DLD1 (cell line): ENCODE measurements around the gene RBMS3.
"Not testable (repeated sequence)": the region's sequence is repeated elsewhere in the genome, so short reads cannot be mapped to it uniquely, and the experiment has no call there.

ENCODE experiments used
- in situ Hi-C: cut with HindIII; loops from 2 replicates; pipeline ENCODE4 v1.10.0; 2017; ENCODE audit warnings: low sequenced_read_pairs

The RBMS3 gene

GRCh38 chr3:29649815-29650547 lies 369.1 kb downstream of the RBMS3 start:
- in situ Hi-C loops = no loop called here

- in situ Hi-C loops = no loop called here
Measured at GRCh38 chr3:29653680-29654079, 372.8 kb downstream of the RBMS3 start.

GRCh38 chr3:29655015-29655747 lies 374.3 kb downstream of the RBMS3 start:
- in situ Hi-C loops = no loop called here

GRCh38 chr3:29665688-29666087 lies 384.8 kb downstream of the RBMS3 start:
- in situ Hi-C loops = no loop called here

- in situ Hi-C loops = no loop called here
Measured at GRCh38 chr3:29668233-29668632, 387.4 kb downstream of the RBMS3 start.

GRCh38 chr3:29668728-29669127 lies 387.9 kb downstream of the RBMS3 start:
- in situ Hi-C loops = no loop called here

- in situ Hi-C loops = not testable (repeated sequence)
Measured at GRCh38 chr3:29670476-29670875, 389.6 kb downstream of the RBMS3 start.

GRCh38 chr3:29677421-29677820 lies 396.6 kb downstream of the RBMS3 start:
- in situ Hi-C loops = no loop called here

GRCh38 chr3:29679944-29680343 lies 399.1 kb downstream of the RBMS3 start:
- in situ Hi-C loops = no loop called here

GRCh38 chr3:29683018-29683993 lies 402.4 kb downstream of the RBMS3 start:
- in situ Hi-C loops = no loop called here

GRCh38 chr3:29686889-29687592 lies 406.2 kb downstream of the RBMS3 start:
- in situ Hi-C loops = no loop called here

GRCh38 chr3:29690686-29691353 lies 409.9 kb downstream of the RBMS3 start:
- in situ Hi-C loops = no loop called here

- in situ Hi-C loops = no loop called here
Measured at GRCh38 chr3:29693863-29694262, 413.0 kb downstream of the RBMS3 start.

- in situ Hi-C loops = no loop called here
Measured at GRCh38 chr3:29694331-29694730, 413.5 kb downstream of the RBMS3 start.

- in situ Hi-C loops = no loop called here
Measured at GRCh38 chr3:29694783-29695182, 413.9 kb downstream of the RBMS3 start.

- in situ Hi-C loops = no loop called here
Measured at GRCh38 chr3:29695201-29695600, 414.3 kb downstream of the RBMS3 start.

- in situ Hi-C loops = no loop called here
Measured at GRCh38 chr3:29695643-29696198, 414.9 kb downstream of the RBMS3 start.

- in situ Hi-C loops = no loop called here
Measured at GRCh38 chr3:29696311-29696710, 415.4 kb downstream of the RBMS3 start.

GRCh38 chr3:29697989-29698388 lies 417.1 kb downstream of the RBMS3 start:
- in situ Hi-C loops = no loop called here

- in situ Hi-C loops = no loop called here
Measured at GRCh38 chr3:29700256-29700655, 419.4 kb downstream of the RBMS3 start.
